ENCODE results near the gene PITPNC1. TPM values are rescaled to one million over a fixed set of nuclear protein-coding genes. Genes with fewer than 3 reads are reported as not detected.

The PITPNC1 gene
- total RNA-seq, 1 donor from 2014 or later = 25.4 TPM

GRCh38 chr17:67617304-67617899, 240.3 kb downstream of the PITPNC1 start:
- no peak overlapping the region for H3K27ac ChIP-seq
- no peak for ATAC-seq

GRCh38 chr17:67619555-67619954, 242.5 kb downstream of the PITPNC1 start:
- H3K27ac ChIP-seq = no peak overlapping the region
- H3K4me3 ChIP-seq = no peak overlapping the region
- no peak for TF ChIP-seq CTCF (IDR thresholded peaks at IDR 0.05)
- H3K27me3 ChIP-seq = no peaks in the 10 kb centered on the region
- DNase-seq (no peak), ATAC-seq (no peak)
- no peaks in the 10 kb centered on the region for H3K9me3 ChIP-seq
- no peaks in the 10 kb centered on the region for H3K36me3 ChIP-seq
- H3K4me1 ChIP-seq = no peaks in the 10 kb centered on the region
- intact Hi-C loops (cut with DNase I) = no loop called here

More at GRCh38 chr17:67617304-67617899, 240.3 kb downstream of the PITPNC1 start:
- no peaks in the 10 kb centered on the region for H3K4me1 ChIP-seq
- no peak for DNase-seq
- H3K4me3 ChIP-seq = no peak overlapping the region
- no peak for TF ChIP-seq CTCF (IDR thresholded peaks at IDR 0.05)
- H3K9me3 ChIP-seq = no peaks in the 10 kb centered on the region
- intact Hi-C loops (cut with DNase I) = no loop called here
- no peaks in the 10 kb centered on the region for H3K36me3 ChIP-seq
- no peaks in the 10 kb centered on the region for H3K27me3 ChIP-seq

GRCh38 chr17:67620088-67620487, 243.0 kb downstream of the PITPNC1 start:
- ATAC-seq = no peak
- intact Hi-C loops (cut with DNase I) = no loop called here
- Histone ChIP-seq H3K4me1 (no peaks in the 10 kb centered on the region), H3K4me3 (no peak overlapping the region), H3K36me3 (no peaks in the 10 kb centered on the region), H3K27ac (no peak overlapping the region), H3K27me3 (no peaks in the 10 kb centered on the region), H3K9me3 (no peaks in the 10 kb centered on the region)
- no peak for TF ChIP-seq CTCF (IDR thresholded peaks at IDR 0.05)
- DNase-seq = no peak

- Histone ChIP-seq H3K27me3 (no peaks in the 10 kb centered on the region), H3K36me3 (no peaks in the 10 kb centered on the region)
- no peak for DNase-seq
Measured at GRCh38 chr17:67620636-67621035, 243.6 kb downstream of the PITPNC1 start.

GRCh38 chr17:67623767-67624166, 246.7 kb downstream of the PITPNC1 start:
- intact Hi-C loops (cut with DNase I) = no loop called here
- ATAC-seq = no peak

More at GRCh38 chr17:67620636-67621035, 243.6 kb downstream of the PITPNC1 start:
- TF ChIP-seq CTCF (IDR thresholded peaks at IDR 0.05) = no peak
- ATAC-seq = no peak
- intact Hi-C loops (cut with DNase I) = no loop called here
- Histone ChIP-seq H3K27ac (no peak overlapping the region), H3K9me3 (no peaks in the 10 kb centered on the region), H3K4me1 (no peaks in the 10 kb centered on the region), H3K4me3 (no peak overlapping the region)

More at GRCh38 chr17:67623767-67624166, 246.7 kb downstream of the PITPNC1 start:
- TF ChIP-seq CTCF (IDR thresholded peaks at IDR 0.05) = no peak
- Histone ChIP-seq H3K4me3 (no peak overlapping the region), H3K9me3 (no peaks in the 10 kb centered on the region), H3K4me1 (no peaks in the 10 kb centered on the region), H3K27me3 (no peaks in the 10 kb centered on the region), H3K27ac (no peak overlapping the region), H3K36me3 (no peaks in the 10 kb centered on the region)
- no peak for DNase-seq

All from upper lobe of right lung (tissue), 1 donor.